GM23248 (cell line): ENCODE results near the gene CYP3A7.

Source experiments
- EZH2 ChIP-seq: fragments of 200-600 bp; sonication (generic); IDR thresholded peaks from 2 replicates; pipeline ENCODE4 v1.6.1; 2018; ENCODE audit warnings: antibody characterized with exemption, mild to moderate bottlenecking; ENCODE audit not compliant: insufficient read depth, poor library complexity, severe bottlenecking
- EZH2phosphoT487 ChIP-seq: fragments of 200-600 bp; sonication (generic); IDR thresholded peaks from 2 replicates; pipeline ENCODE4 v1.6.1; 2018; ENCODE audit warnings: antibody characterized with exemption, moderate library complexity, mild to moderate bottlenecking, low read depth; ENCODE audit not compliant: insufficient read depth

- TF ChIP-seq EZH2phosphoT487 = no peak
- TF ChIP-seq EZH2 = no peak
Observed at GRCh38 chr7:99707096-99707495, 27.9 kb downstream of the CYP3A7 start.
